ENCODE measurements around the gene MYCT1.
"Not testable (repeated sequence)": the region's sequence is repeated elsewhere in the genome, so short reads cannot be mapped to it uniquely, and the experiment has no call there.

MYCT1 gene

GRCh38 chr6:152680151-152680550, 17.5 kb upstream of the MYCT1 start:
- in situ Hi-C loops (cut with HindIII; ENCODE audit: low sequenced_read_pairs) = no loop called here
- no peak for TF ChIP-seq CTCF (IDR thresholded peaks at IDR 0.05; ENCODE audit: low read depth, low read length)
- no peak overlapping the region for H3K4me3 ChIP-seq (ENCODE audit: low read depth, low read length)
- DNase-seq (ENCODE audit: low read depth, low spot score) = no peak

GRCh38 chr6:152680879-152681517, 16.7 kb upstream of the MYCT1 start:
- TF ChIP-seq CTCF (IDR thresholded peaks at IDR 0.05; ENCODE audit: low read depth, low read length) = no peak
- no peak overlapping the region for H3K4me3 ChIP-seq (ENCODE audit: low read depth, low read length)
- in situ Hi-C loops (cut with HindIII; ENCODE audit: low sequenced_read_pairs) = no loop called here
- DNase-seq (ENCODE audit: low read depth, low spot score) = no peak

GRCh38 chr6:152682141-152682540, 15.6 kb upstream of the MYCT1 start:
- DNase-seq (ENCODE audit: low read depth, low spot score) = no peak
- TF ChIP-seq CTCF (IDR thresholded peaks at IDR 0.05; ENCODE audit: low read depth, low read length) = no peak
- in situ Hi-C loops (cut with HindIII; ENCODE audit: low sequenced_read_pairs) = no loop called here
- no peak overlapping the region for H3K4me3 ChIP-seq (ENCODE audit: low read depth, low read length)

GRCh38 chr6:152682935-152683334, 14.8 kb upstream of the MYCT1 start:
- DNase-seq (ENCODE audit: low read depth, low spot score); H3K4me3 ChIP-seq (ENCODE audit: low read depth, low read length); in situ Hi-C loops (cut with HindIII; ENCODE audit: low sequenced_read_pairs): not testable (repeated sequence)

GRCh38 chr6:152685819-152686218, 11.9 kb upstream of the MYCT1 start:
- in situ Hi-C loops (cut with HindIII; ENCODE audit: low sequenced_read_pairs) = no loop called here
- no peak overlapping the region for H3K4me3 ChIP-seq (ENCODE audit: low read depth, low read length)
- DNase-seq (ENCODE audit: low read depth, low spot score) = no peak
- no peak for TF ChIP-seq CTCF (IDR thresholded peaks at IDR 0.05; ENCODE audit: low read depth, low read length)

- DNase-seq (ENCODE audit: low read depth, low spot score) = no peak
- in situ Hi-C loops (cut with HindIII; ENCODE audit: low sequenced_read_pairs) = no loop called here
- no peak overlapping the region for H3K4me3 ChIP-seq (ENCODE audit: low read depth, low read length)
- TF ChIP-seq CTCF (IDR thresholded peaks at IDR 0.05; ENCODE audit: low read depth, low read length) = no peak
Measured at GRCh38 chr6:152695372-152696045, 2.2 kb upstream of the MYCT1 start.

- in situ Hi-C loops (cut with HindIII; ENCODE audit: low sequenced_read_pairs) = no loop called here
- H3K4me3 ChIP-seq (ENCODE audit: low read depth, low read length) = no peak overlapping the region
- DNase-seq (ENCODE audit: low read depth, low spot score) = peak; percentile 57
- no peak for TF ChIP-seq CTCF (IDR thresholded peaks at IDR 0.05; ENCODE audit: low read depth, low read length)
Measured at GRCh38 chr6:152696522-152696921, 1.2 kb upstream of the MYCT1 start.
